Neural cell (in vitro differentiated cells): ENCODE measurements around the gene C2CD2. TPM values are rescaled to one million over a fixed set of nuclear protein-coding genes. Genes with fewer than 3 reads are reported as not detected.

ENCODE experiments used
- H2AFZ ChIP-seq: fragments of 200-600, 300-800 bp; sonication (generic), shearing (Covaris generic); 2 replicates; pipeline ENCODE4 v1.6.0; 2014; ENCODE audit warnings: low read depth, mild to moderate bottlenecking, antibody characterized with exemption, low read length, moderate library complexity
- H3F3A ChIP-seq: fragments of 200-600 bp; shearing (Covaris generic); 2 replicates; pipeline ENCODE4 v1.6.1; 2016; ENCODE audit warnings: mild to moderate bottlenecking, moderate library complexity, mixed read lengths, antibody characterized with exemption, low read length; ENCODE audit not compliant: insufficient read depth, poor library complexity, severe bottlenecking
- H3K27ac ChIP-seq: fragments of 200-600, 300-800 bp; sonication (generic), shearing (Covaris generic); 2 replicates; pipeline ENCODE4 v1.5.1; 2014; ENCODE audit warnings: mild to moderate bottlenecking, low read length, moderate library complexity
- H3K27me3 ChIP-seq: fragments of 300-800, 200-600 bp; sonication (generic), shearing (Covaris generic); 2 replicates; pipeline ENCODE4 v1.6.0; 2014; ENCODE audit warnings: mild to moderate bottlenecking, low read depth, low read length, moderate library complexity; ENCODE audit not compliant: insufficient read depth
- H3K36me3 ChIP-seq: fragments of 300-800, 200-600 bp; sonication (generic), shearing (Covaris generic); 2 replicates; pipeline ENCODE4 v1.5.1; 2014; ENCODE audit warnings: mild to moderate bottlenecking, antibody characterized with exemption, low read length, moderate library complexity; ENCODE audit not compliant: insufficient read depth
- H3K4me2 ChIP-seq: fragments of 300-800, 200-600 bp; sonication (generic), shearing (Covaris generic); 2 replicates; pipeline ENCODE4 v1.6.0; 2014; ENCODE audit warnings: mild to moderate bottlenecking, low read length
- H3K4me3 ChIP-seq: fragments of 300-800, 200-600 bp; sonication (generic), shearing (Covaris generic); 2 replicates; pipeline ENCODE4 v1.5.1; 2014; ENCODE audit warnings: mild to moderate bottlenecking, low read length, moderate library complexity
- H3K79me2 ChIP-seq: fragments of 200-600 bp; shearing (Covaris generic); replicated peaks from 2 replicates; pipeline ENCODE4 v1.6.0; 2014; ENCODE audit warnings: mild to moderate bottlenecking, low read length, moderate library complexity; ENCODE audit not compliant: insufficient read depth
- H3K9ac ChIP-seq: fragments of 300-800, 200-600 bp; sonication (generic), shearing (Covaris generic); 2 replicates; pipeline ENCODE4 v1.6.1; 2016; ENCODE audit warnings: mild to moderate bottlenecking, low read length, mixed read lengths
- H3K9me2 ChIP-seq: fragments of 200-600 bp; shearing (Covaris generic); 2 replicates; pipeline ENCODE4 v1.6.1; 2016; ENCODE audit warnings: mild to moderate bottlenecking, low read length, mixed read lengths; ENCODE audit not compliant: insufficient read depth
- H3K9me3 ChIP-seq: fragments of 200-600, 300-800 bp; sonication (generic), shearing (Covaris generic); 2 replicates; pipeline ENCODE4 v1.6.1; 2016; ENCODE audit warnings: mild to moderate bottlenecking, mixed run types, low read length, moderate library complexity, mixed read lengths
- H4K20me1 ChIP-seq: fragments of 200-600 bp; shearing (Covaris generic); 2 replicates; pipeline ENCODE4 v1.6.1; 2016; ENCODE audit warnings: mild to moderate bottlenecking, mixed run types; ENCODE audit not compliant: insufficient read depth
- EP300 ChIP-seq: fragments of 450-650 bp; conservative IDR thresholded peaks from 2 replicates; pipeline ENCODE4 v1.6.1; 2014; ENCODE audit warnings: antibody characterized with exemption, mild to moderate bottlenecking, moderate library complexity; ENCODE audit not compliant: poor library complexity, severe bottlenecking
- EZH2 ChIP-seq: fragments of 200-600, 300-800 bp; shearing (Covaris generic), sonication (generic); IDR thresholded peaks from 2 replicates; pipeline ENCODE4 v1.6.1; 2014; ENCODE audit warnings: antibody characterized with exemption, low read length, borderline replicate concordance, mild to moderate bottlenecking; ENCODE audit not compliant: insufficient read depth, poor library complexity, severe bottlenecking
- MXI1 ChIP-seq: fragments of 450-650 bp; conservative IDR thresholded peaks from 2 replicates; pipeline ENCODE4 v1.6.1; 2014; ENCODE audit warnings: antibody characterized with exemption, mild to moderate bottlenecking; ENCODE audit not compliant: poor library complexity, severe bottlenecking
- POLR2AphosphoS5 ChIP-seq: IDR thresholded peaks from 2 replicates; pipeline ENCODE4 v1.6.1; 2012
- RAD21 ChIP-seq: fragments of 450-650 bp; conservative IDR thresholded peaks from 2 replicates; pipeline ENCODE4 v1.6.1; 2014; ENCODE audit warnings: antibody characterized with exemption, mild to moderate bottlenecking, moderate library complexity
- SMC3 ChIP-seq: fragments of 450-650 bp; conservative IDR thresholded peaks from 2 replicates; pipeline ENCODE4 v1.6.1; 2014; ENCODE audit warnings: antibody characterized with exemption, mild to moderate bottlenecking, moderate library complexity; ENCODE audit not compliant: poor library complexity
- TAF1 ChIP-seq: IDR thresholded peaks from 2 replicates; pipeline ENCODE4 v1.6.1; 2012; ENCODE audit warnings: low read depth
- polyA plus RNA-seq: library from polyadenylated mRNA; depleted of rRNA; stranded (reverse); fragments of >200 nt; gene quantifications from 2 replicates; pipeline ENCODE4 v1.2.3, GENCODE V29; 2014
- TF ChIP-seq, protein P1 (sequence below): IDR thresholded peaks from 2 replicates; pipeline ENCODE4 v1.6.1; 2012; ENCODE audit warnings: borderline replicate concordance
- TF ChIP-seq, protein P2 (sequence below): fragments of 450-650 bp; IDR thresholded peaks from 2 replicates; pipeline ENCODE4 v1.5.1; 2014; ENCODE audit warnings: antibody characterized with exemption, mild to moderate bottlenecking, moderate library complexity; ENCODE audit not compliant: poor library complexity, severe bottlenecking

C2CD2 gene
- polyA plus RNA-seq, 1 donor from 2014 or later = 0.88 TPM

DNA sequence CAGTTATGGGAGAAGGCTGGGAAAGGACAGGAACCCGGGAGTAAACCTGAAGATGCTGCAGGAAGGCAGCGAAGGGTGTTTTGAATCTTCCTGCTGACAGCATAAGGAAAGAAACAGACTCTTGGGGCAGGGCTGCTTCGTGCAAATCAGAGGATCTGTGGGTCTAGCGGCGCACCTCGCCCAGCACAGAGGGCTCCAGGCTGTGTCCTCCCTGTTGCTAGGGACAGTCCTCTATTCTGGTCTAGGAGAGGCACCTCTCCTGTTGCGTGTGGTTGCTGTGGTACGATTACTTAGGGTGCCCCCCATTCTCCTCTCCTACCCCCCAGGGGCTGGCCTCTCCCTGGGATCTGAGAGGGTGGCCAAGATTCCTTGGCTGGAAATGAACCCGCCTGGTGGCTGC, 11.4 kb downstream of the C2CD2 start (continued):
- TF ChIP-seq, protein P1, sequence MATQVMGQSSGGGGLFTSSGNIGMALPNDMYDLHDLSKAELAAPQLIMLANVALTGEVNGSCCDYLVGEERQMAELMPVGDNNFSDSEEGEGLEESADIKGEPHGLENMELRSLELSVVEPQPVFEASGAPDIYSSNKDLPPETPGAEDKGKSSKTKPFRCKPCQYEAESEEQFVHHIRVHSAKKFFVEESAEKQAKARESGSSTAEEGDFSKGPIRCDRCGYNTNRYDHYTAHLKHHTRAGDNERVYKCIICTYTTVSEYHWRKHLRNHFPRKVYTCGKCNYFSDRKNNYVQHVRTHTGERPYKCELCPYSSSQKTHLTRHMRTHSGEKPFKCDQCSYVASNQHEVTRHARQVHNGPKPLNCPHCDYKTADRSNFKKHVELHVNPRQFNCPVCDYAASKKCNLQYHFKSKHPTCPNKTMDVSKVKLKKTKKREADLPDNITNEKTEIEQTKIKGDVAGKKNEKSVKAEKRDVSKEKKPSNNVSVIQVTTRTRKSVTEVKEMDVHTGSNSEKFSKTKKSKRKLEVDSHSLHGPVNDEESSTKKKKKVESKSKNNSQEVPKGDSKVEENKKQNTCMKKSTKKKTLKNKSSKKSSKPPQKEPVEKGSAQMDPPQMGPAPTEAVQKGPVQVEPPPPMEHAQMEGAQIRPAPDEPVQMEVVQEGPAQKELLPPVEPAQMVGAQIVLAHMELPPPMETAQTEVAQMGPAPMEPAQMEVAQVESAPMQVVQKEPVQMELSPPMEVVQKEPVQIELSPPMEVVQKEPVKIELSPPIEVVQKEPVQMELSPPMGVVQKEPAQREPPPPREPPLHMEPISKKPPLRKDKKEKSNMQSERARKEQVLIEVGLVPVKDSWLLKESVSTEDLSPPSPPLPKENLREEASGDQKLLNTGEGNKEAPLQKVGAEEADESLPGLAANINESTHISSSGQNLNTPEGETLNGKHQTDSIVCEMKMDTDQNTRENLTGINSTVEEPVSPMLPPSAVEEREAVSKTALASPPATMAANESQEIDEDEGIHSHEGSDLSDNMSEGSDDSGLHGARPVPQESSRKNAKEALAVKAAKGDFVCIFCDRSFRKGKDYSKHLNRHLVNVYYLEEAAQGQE = no peak

DNA sequence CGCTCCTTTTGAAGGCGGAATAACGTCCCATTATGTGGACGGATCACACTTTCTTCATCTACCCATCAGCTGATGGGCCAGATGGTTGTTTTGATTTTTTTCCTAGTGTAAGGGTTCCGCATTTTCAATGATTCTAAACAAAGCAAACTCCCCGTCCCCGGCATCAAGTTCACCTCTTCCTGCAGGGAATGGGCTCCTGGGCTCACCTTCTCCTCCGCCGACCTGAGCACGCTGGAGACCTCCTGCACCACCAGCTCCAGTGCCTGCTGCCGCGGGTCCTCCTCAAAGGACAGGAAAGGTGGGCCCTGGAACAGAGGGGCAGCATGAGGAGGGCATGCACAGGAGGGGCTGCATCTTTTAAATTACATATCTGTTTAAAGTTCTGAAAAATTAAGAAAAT, 11.9 kb downstream of the C2CD2 start:
- Histone ChIP-seq H3K4me2 (no peak overlapping the region), H3K27me3 (no peaks in the 10 kb centered on the region), H3F3A (no peaks in the 10 kb centered on the region), H2AFZ (no peak overlapping the region), H3K9ac (no peak overlapping the region), H3K36me3 (no peaks in the 10 kb centered on the region), H3K4me3 (no peak overlapping the region), H4K20me1 (no peaks in the 10 kb centered on the region), H3K79me2 (no peaks in the 10 kb centered on the region), H3K27ac (no peak overlapping the region), H3K9me2 (no peaks in the 10 kb centered on the region), H3K9me3 (no peaks in the 10 kb centered on the region)
- TF ChIP-seq, protein P1 = no peak
- no peak for TF ChIP-seq EP300
- no peak for TF ChIP-seq TAF1
- no peak for TF ChIP-seq POLR2AphosphoS5
- TF ChIP-seq RAD21 = no peak
- TF ChIP-seq EZH2 = no peak
- TF ChIP-seq, protein P2, sequence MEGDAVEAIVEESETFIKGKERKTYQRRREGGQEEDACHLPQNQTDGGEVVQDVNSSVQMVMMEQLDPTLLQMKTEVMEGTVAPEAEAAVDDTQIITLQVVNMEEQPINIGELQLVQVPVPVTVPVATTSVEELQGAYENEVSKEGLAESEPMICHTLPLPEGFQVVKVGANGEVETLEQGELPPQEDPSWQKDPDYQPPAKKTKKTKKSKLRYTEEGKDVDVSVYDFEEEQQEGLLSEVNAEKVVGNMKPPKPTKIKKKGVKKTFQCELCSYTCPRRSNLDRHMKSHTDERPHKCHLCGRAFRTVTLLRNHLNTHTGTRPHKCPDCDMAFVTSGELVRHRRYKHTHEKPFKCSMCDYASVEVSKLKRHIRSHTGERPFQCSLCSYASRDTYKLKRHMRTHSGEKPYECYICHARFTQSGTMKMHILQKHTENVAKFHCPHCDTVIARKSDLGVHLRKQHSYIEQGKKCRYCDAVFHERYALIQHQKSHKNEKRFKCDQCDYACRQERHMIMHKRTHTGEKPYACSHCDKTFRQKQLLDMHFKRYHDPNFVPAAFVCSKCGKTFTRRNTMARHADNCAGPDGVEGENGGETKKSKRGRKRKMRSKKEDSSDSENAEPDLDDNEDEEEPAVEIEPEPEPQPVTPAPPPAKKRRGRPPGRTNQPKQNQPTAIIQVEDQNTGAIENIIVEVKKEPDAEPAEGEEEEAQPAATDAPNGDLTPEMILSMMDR = no peak
- TF ChIP-seq SMC3 = no peak
- no peak for TF ChIP-seq MXI1
